KMS-11 (cell line): ENCODE results near the gene TBX6.

ENCODE experiments used
- H2AFZ ChIP-seq: fragments of 200-600 bp; sonication (generic); 2 replicates; pipeline ENCODE4 v1.6.1; 2016; ENCODE audit warnings: antibody characterized with exemption, mixed run types, low read depth
- H3K27ac ChIP-seq: fragments of 200-600 bp; sonication (generic); 2 replicates; pipeline ENCODE4 v1.6.1; 2016; ENCODE audit warnings: mild to moderate bottlenecking, mixed run types
- H3K27me3 ChIP-seq: fragments of 200-600 bp; sonication (generic); 2 replicates; pipeline ENCODE4 v1.6.1; 2017; ENCODE audit warnings: mild to moderate bottlenecking, low read depth, mixed run types, moderate library complexity; ENCODE audit not compliant: insufficient read depth
- H3K36me3 ChIP-seq: fragments of 200-600 bp; sonication (generic); 2 replicates; pipeline ENCODE4 v1.6.1; 2017; ENCODE audit warnings: mild to moderate bottlenecking, mixed run types; ENCODE audit not compliant: insufficient read depth
- H3K4me1 ChIP-seq: fragments of 200-600 bp; sonication (generic); 2 replicates; pipeline ENCODE4 v1.6.1; 2016; ENCODE audit warnings: mild to moderate bottlenecking, low read depth, mixed run types; ENCODE audit not compliant: poor library complexity, severe bottlenecking
- H3K4me2 ChIP-seq: fragments of 200-600 bp; sonication (generic); 2 replicates; pipeline ENCODE4 v1.7.0; 2016; ENCODE audit warnings: mild to moderate bottlenecking, mixed run types
- H3K4me3 ChIP-seq: fragments of 200-600 bp; sonication (generic); IDR thresholded peaks from 2 replicates; pipeline ENCODE4 v1.6.1; 2017; ENCODE audit warnings: low read depth, low read length, mixed read lengths; ENCODE audit not compliant: insufficient read depth
- H3K79me2 ChIP-seq: fragments of 200-600 bp; sonication (generic); 2 replicates; pipeline ENCODE4 v1.6.1; 2016; ENCODE audit warnings: low read depth, mixed run types; ENCODE audit not compliant: insufficient read depth
- H3K9ac ChIP-seq: fragments of 200-600 bp; sonication (generic); 2 replicates; pipeline ENCODE4 v1.6.1; 2016; ENCODE audit warnings: mild to moderate bottlenecking, mixed run types
- H4K20me1 ChIP-seq: fragments of 200-600 bp; sonication (generic); 2 replicates; pipeline ENCODE4 v1.6.1; 2016; ENCODE audit warnings: mild to moderate bottlenecking, mixed run types; ENCODE audit not compliant: insufficient read depth
- CTCF ChIP-seq: fragments of 200-600 bp; sonication (generic); conservative IDR thresholded peaks from 2 replicates; pipeline ENCODE4 v1.6.1; 2017; ENCODE audit warnings: low read depth, mild to moderate bottlenecking, antibody characterized with exemption, low read length, moderate library complexity, mixed read lengths

The TBX6 gene

DNA sequence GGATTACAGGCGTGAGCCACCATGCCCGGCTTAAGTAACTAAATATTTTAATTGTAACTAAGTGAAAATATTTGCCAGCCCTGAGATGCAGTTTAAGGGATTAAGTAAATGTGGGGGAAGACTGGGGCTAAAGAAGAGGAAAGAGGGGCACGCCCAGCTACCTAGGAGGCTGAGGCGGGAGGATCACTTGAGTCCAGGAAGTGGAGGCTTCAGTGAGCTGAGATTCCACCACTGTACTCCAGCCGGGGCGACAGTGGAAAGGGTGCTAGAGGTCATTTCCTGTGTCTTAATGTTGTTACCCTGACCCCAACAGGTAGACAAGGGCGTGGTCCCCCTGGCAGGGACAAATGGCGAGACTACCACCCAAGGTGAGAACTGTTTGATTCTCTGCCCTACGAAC is 23.4 kb downstream of the TBX6 start:
- H3K4me1 ChIP-seq = peaks cover 26% of the 10 kb centered on the region
- no peak overlapping the region for H3K4me3 ChIP-seq
- no peak overlapping the region for H3K27ac ChIP-seq
- no peak overlapping the region for H3K4me2 ChIP-seq
- peaks cover 39% of the 10 kb centered on the region; the same call in 1 of the 2 replicates for H3K36me3 ChIP-seq
- no peaks in the 10 kb centered on the region for H3K27me3 ChIP-seq
- peaks cover 7% of the 10 kb centered on the region; the same call in 1 of the 2 replicates for H4K20me1 ChIP-seq
- no peak for TF ChIP-seq CTCF
- H3K9ac ChIP-seq = no peak overlapping the region
- peaks cover 41% of the 10 kb centered on the region for H3K79me2 ChIP-seq
- no peak overlapping the region for H2AFZ ChIP-seq

DNA sequence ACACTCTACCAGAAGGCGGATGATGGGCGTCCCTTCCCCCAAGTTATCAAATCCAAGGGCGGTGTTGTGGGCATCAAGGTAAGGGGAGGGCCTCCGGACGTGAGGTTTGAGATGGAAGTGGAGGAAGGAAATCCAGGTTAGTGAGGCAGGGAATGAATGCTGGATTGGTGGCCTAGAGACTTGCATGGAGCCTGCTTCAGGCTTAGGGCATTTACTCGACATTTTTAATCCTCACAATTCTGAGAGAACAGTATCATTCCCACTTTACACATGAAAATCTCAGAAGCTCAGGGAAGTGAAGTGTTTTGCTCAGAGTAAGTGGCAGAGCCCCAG is 24.2 kb downstream of the TBX6 start:
- H4K20me1 ChIP-seq = peaks cover 7% of the 10 kb centered on the region; the same call in 1 of the 2 replicates

GRCh38 chr16:30066761-30067583 is 24.8 kb downstream of the TBX6 start:
- H3K27ac ChIP-seq = peak overlapping the region; percentile 95
- H3K36me3 ChIP-seq = peaks cover 35% of the 10 kb centered on the region; the same call in 1 of the 2 replicates
- peak overlapping the region; percentile 85 for H3K9ac ChIP-seq
- H3K4me2 ChIP-seq = peak overlapping the region; percentile 75
- H3K4me3 ChIP-seq = peak overlapping the region; percentile 29
- H3K4me1 ChIP-seq = peaks cover 35% of the 10 kb centered on the region
- TF ChIP-seq CTCF = no peak
- H3K79me2 ChIP-seq = peaks cover 41% of the 10 kb centered on the region
- H4K20me1 ChIP-seq = peaks cover 7% of the 10 kb centered on the region; the same call in 1 of the 2 replicates
- H3K27me3 ChIP-seq = no peaks in the 10 kb centered on the region
- no peak overlapping the region for H2AFZ ChIP-seq

More for the DNA sequence above, 24.2 kb downstream of the TBX6 start:
- no peak for TF ChIP-seq CTCF
- peaks cover 39% of the 10 kb centered on the region; the same call in 1 of the 2 replicates for H3K36me3 ChIP-seq
- H3K4me2 ChIP-seq = peak overlapping the region; percentile 75
- H3K27me3 ChIP-seq = no peaks in the 10 kb centered on the region
- H3K27ac ChIP-seq = peak overlapping the region; percentile 20; the same call in 1 of the 2 replicates
- peaks cover 34% of the 10 kb centered on the region for H3K4me1 ChIP-seq
- no peak overlapping the region for H3K9ac ChIP-seq
- H3K79me2 ChIP-seq = peaks cover 41% of the 10 kb centered on the region
- no peak overlapping the region for H3K4me3 ChIP-seq
- no peak overlapping the region for H2AFZ ChIP-seq

DNA sequence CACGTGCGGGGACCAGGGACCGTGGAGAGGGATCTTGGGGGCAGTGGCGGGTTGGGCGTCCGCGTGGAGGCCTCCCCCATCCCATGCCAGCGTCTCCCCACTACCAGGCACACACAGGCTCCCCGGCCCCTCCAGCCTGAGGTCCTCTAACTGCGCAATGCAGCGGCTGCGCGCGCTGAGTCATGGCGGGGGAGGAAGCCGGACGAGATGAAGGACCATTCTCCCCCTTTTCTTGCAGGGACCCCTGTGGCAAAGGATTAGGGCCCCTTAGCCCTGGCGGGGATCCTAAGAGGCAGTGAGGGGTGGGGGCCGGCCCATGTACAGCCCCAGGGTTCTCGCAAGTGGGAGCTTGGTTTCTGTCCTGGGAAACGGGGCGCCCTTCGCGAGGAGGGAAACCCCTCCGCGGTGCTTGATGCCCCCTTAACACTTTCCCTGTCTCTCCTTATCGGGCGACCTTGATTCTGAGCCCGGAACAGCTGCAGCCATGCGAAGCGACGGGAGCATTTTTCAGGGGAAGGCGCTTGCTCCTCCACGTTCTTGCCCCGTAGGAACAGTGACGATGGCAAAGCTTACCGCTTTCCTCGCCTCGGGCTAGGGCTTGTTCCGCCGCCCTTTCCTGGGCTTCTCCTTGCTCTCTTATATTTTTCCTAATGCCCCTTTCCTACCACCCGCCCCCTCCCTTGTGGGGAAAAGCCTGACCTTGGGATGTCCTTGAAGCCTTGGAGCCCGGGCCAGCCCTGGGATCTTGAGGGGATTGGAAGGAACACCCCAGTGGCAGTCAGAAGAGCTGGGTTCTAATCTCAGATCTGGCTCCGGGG is 25.6 kb downstream of the TBX6 start:
- TF ChIP-seq CTCF = no peak
- Histone ChIP-seq H3K9ac (peak overlapping the region; percentile 85), H3K4me1 (peaks cover 37% of the 10 kb centered on the region), H3K4me2 (peak overlapping the region; percentile 75), H2AFZ (no peak overlapping the region), H3K4me3 (peak overlapping the region; percentile 29), H3K27me3 (no peaks in the 10 kb centered on the region), H3K36me3 (peaks cover 27% of the 10 kb centered on the region; the same call in 1 of the 2 replicates), H3K27ac (peak overlapping the region; percentile 95), H4K20me1 (peaks cover 7% of the 10 kb centered on the region; the same call in 1 of the 2 replicates), H3K79me2 (peaks cover 41% of the 10 kb centered on the region)
